Tibial nerve (tissue), 3 donors: Measurements from ENCODE around the gene LSR.

ENCODE experiments used
- POLR2A ChIP-seq, 2 donors: fragments of 450-650 bp; IDR thresholded peaks; one replicate each; pipeline ENCODE4 v1.6.1; 2017; ENCODE audit warnings: antibody characterized with exemption in 2 of 2, mild to moderate bottlenecking in 2 of 2, moderate library complexity in 2 of 2
- TF ChIP-seq, protein P1 (sequence below), 5 experiments: fragments of 200-600 bp in 3 of 5; fragments of 450-650 bp in 2 of 5; sonication (generic) in 3 of 5; IDR thresholded peaks; one replicate each; pipeline ENCODE4 v1.5.1; 2016 to 2019; ENCODE audit warnings: antibody characterized with exemption in 5 of 5, mild to moderate bottlenecking in 3 of 5, moderate library complexity in 2 of 5

DNA sequence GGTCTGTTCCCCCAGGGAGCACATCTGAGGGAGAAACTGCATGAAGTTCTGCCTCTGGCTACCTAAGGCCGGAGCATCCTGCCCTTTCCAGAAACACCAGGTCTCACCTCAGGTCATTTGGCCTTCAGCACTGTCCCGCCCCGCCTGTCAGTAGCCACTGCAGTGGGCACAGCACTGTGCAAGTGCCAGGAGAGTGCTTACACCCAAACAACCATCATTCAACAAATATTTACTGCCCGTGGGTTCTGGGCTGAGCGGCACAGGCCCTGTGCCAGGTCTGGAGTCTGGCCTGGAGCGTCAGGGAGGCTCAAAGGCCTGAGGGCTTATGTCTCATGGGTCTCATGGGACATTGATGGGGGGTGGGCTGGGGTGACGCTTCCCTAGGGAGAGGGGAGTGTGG lies 22.7 kb downstream of the LSR start:
- TF ChIP-seq, protein P1, sequence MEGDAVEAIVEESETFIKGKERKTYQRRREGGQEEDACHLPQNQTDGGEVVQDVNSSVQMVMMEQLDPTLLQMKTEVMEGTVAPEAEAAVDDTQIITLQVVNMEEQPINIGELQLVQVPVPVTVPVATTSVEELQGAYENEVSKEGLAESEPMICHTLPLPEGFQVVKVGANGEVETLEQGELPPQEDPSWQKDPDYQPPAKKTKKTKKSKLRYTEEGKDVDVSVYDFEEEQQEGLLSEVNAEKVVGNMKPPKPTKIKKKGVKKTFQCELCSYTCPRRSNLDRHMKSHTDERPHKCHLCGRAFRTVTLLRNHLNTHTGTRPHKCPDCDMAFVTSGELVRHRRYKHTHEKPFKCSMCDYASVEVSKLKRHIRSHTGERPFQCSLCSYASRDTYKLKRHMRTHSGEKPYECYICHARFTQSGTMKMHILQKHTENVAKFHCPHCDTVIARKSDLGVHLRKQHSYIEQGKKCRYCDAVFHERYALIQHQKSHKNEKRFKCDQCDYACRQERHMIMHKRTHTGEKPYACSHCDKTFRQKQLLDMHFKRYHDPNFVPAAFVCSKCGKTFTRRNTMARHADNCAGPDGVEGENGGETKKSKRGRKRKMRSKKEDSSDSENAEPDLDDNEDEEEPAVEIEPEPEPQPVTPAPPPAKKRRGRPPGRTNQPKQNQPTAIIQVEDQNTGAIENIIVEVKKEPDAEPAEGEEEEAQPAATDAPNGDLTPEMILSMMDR (IDR thresholded peaks at IDR 0.05), result no peak
- TF ChIP-seq POLR2A (IDR thresholded peaks at IDR 0.05), result no peak
